HG03342 (cell line): ENCODE measurements around the gene SCPEP1.
A peak's percentile ranks its signal among the peaks of the same experiment; 100 is the strongest.

Source experiments
- ATAC-seq: cut with Tn5 transposase; IDR thresholded peaks from one replicate; pipeline ENCODE4 v1.9.1; 2021; ENCODE audit warnings: mild to moderate bottlenecking, moderate library complexity; ENCODE audit not compliant: unreplicated experiment

Gene SCPEP1

GRCh38 chr17:56997313-56997712 lies 19.4 kb downstream of the SCPEP1 start:
- ATAC-seq = no peak

GRCh38 chr17:57001541-57001940 lies 23.6 kb downstream of the SCPEP1 start:
- ATAC-seq = no peak

- no peak for ATAC-seq
These were observed 25.0 kb downstream of the SCPEP1 start for GRCh38 chr17:57002904-57003303.

GRCh38 chr17:57004944-57005579 lies 27.1 kb downstream of the SCPEP1 start:
- peak; percentile 82 for ATAC-seq

- no peak for ATAC-seq
These were observed 28.1 kb downstream of the SCPEP1 start for GRCh38 chr17:57006040-57006439.

DNA sequence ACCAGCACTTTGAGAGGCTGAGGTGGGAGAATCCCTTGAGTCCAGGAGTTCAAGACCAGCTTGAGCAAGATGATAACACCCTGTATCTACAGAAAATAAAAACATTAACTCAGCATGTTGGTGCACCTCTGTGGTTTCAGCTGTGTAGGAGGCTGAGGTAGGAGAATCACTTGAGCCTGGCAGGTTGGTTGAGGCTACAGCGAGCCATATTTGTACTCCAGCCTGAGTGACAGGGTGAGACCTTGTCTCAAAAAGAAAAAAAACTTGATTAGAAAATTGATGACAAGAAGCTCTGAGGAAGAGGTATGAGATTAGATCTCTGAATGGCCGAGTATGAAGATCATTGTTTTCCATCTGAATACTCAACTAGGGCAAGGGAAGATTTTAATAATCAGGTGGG lies 31.0 kb downstream of the SCPEP1 start:
- no peak for ATAC-seq

- peak; percentile 61 for ATAC-seq
These were observed 32.0 kb downstream of the SCPEP1 start for GRCh38 chr17:57009737-57010445.

- no peak for ATAC-seq
These were observed 32.6 kb downstream of the SCPEP1 start for GRCh38 chr17:57010487-57010886.

GRCh38 chr17:57011491-57012015 lies 33.6 kb downstream of the SCPEP1 start:
- ATAC-seq = no peak

DNA sequence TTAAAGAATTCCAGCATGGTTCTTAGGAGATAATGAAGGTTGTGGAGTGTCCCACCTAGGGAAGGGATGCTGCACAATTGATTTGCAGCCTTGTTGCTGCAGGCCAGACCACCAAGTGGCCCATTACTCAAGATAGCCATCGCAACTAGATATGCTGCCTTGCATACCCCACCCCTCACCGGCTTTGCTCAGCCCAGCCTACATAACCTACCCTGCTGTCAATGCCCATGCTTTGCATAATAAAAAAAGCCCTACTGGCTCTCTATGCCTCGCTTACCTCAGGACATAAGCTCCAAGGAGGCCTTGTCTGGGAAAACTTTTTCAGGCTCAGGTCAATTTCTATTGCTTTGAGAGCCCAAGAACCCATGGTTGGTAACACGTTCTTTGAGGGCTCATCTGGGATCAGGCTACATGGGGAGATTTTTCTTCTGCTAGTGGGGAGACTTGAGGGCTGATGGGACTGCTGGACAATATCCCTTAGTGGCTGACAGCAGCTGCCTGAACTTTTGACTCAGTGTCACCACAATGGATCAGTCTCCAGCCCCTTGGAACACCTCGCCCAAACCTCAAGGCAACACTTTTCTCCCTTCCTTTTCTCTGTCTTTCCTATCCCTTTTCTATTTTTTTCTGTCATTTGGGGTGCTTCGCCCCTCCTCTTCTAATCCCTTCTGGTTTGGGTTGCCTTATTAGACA lies 38.3 kb downstream of the SCPEP1 start:
- ATAC-seq = no peak

DNA sequence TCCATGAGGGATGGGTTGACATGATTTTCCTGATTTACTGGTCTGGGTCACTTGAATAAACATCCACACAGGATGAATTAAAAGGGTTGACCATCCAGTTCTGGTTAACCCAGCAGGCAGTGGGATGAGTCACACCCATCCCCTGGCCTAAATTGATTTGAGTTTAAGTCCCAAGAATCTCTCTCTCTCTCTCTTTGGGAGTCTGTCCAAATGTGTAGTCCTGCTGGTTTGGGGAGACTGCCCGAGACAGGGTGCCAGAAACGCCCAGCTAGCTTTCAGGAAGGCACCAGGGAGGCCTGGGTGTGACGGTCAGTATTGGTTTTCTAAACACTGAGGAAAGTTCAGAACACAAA lies 38.8 kb downstream of the SCPEP1 start:
- no peak for ATAC-seq

GRCh38 chr17:57017625-57018024 lies 39.7 kb downstream of the SCPEP1 start:
- ATAC-seq = no peak

DNA sequence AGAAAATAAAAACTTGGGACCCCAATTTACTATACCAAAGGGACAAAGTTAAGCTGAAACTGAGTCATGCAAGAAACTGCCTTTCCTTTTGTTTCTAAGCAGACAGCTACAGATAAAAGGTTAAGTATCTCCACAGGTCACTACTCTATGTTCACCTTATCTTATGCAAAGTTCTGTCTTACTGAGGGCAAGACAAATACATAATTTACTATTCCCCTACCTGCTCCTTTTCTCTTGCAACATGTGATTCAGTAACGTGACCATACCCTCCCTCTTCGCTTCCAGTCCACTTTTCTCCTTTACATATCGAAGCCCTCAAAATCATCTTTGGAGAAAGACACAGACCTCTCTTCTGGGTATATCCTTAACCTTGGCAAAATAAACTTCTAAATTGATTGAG lies 42.3 kb downstream of the SCPEP1 start:
- ATAC-seq = no peak

- no peak for ATAC-seq
These were observed 43.5 kb downstream of the SCPEP1 start for GRCh38 chr17:57021226-57021940.

DNA sequence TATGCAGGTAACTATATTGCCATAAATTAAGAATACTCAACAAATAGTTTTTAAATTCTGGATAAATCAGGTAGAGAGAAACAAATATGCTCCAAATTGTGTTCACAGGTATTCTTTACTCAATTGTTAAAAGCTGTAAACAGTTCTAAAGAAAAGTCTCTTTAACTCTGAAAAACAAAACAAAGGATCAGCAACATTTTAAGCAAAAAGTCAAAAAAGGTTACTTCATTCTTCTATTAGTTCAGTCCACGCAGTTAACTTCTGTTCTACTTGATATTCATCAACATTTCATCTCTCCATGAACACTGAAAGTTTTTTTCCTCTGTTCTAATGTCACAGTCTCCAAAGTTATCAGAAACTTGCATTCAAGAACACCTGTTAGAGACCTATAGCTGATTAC lies 47.9 kb downstream of the SCPEP1 start:
- ATAC-seq = no peak

GRCh38 chr17:57027852-57028251 lies 49.9 kb downstream of the SCPEP1 start:
- ATAC-seq = no peak

GRCh38 chr17:57032343-57032742 lies 54.4 kb downstream of the SCPEP1 start:
- no peak for ATAC-seq

DNA sequence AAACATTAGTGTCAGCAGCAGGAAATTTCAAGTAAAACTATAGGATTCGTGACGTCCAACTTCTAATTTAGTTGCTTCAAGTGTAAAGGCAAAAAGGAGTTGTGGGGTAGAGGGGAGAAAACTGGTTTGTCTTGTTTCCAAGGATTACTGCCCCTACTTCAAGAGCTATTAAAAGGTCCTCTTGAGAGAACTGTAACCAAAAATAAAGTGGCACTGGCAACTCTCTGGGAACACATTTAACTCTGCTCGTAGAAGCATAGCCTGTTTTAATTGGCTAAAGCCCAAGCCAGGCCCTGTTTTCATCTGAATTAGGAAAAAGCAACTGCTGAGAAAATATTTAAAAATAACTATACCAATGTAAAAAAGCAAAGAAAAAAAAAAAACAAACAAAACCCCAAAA lies 55.4 kb downstream of the SCPEP1 start:
- no peak for ATAC-seq

GRCh38 chr17:57034807-57035754 lies 57.1 kb downstream of the SCPEP1 start:
- no peak for ATAC-seq

- no peak for ATAC-seq
These were observed 58.1 kb downstream of the SCPEP1 start for GRCh38 chr17:57035971-57036481.
